Measurements from ENCODE around the gene DHCR24.

GRCh38 chr1:54882519-54882918, 4.5 kb downstream of the DHCR24 start:
- TF ChIP-seq USF1 (IDR thresholded peaks at IDR 0.05) (no peak), REST (IDR thresholded peaks at IDR 0.05; ENCODE audit: low read depth) (no peak), MAX (IDR thresholded peaks at IDR 0.05) (no peak), YY1 (IDR thresholded peaks at IDR 0.05; ENCODE audit: low read depth) (no peak)

Data from Ishikawa (cell line).